Hepatocyte (in vitro differentiated cells): ENCODE data around the gene RPL36A. TPM values are rescaled to one million over a fixed set of nuclear protein-coding genes. Genes with fewer than 3 reads are reported as not detected.

ENCODE experiments used
- DNase-seq: peaks from one replicate; pipeline ENCODE4 v3.0.0-alpha.2; 2016; ENCODE audit warnings: low spot score
- H2AFZ ChIP-seq: fragments of 200-600 bp; sonication (generic); 2 replicates; pipeline ENCODE4 v1.6.0; 2016; ENCODE audit warnings: antibody characterized with exemption, mild to moderate bottlenecking
- H3K27ac ChIP-seq: fragments of 200-600 bp; sonication (generic); 2 replicates; pipeline ENCODE4 v1.5.1; 2016; ENCODE audit warnings: mild to moderate bottlenecking
- H3K27me3 ChIP-seq: fragments of 200-600 bp; sonication (generic); 2 replicates; pipeline ENCODE4 v1.6.1; 2016
- H3K36me3 ChIP-seq: fragments of 200-600 bp; sonication (generic); replicated peaks from 2 replicates; pipeline ENCODE4 v1.5.1; 2016; ENCODE audit warnings: low read depth; ENCODE audit not compliant: insufficient read depth
- H3K4me1 ChIP-seq: fragments of 200-600 bp; sonication (generic); 2 replicates; pipeline ENCODE4 v1.5.1; 2016; ENCODE audit warnings: mild to moderate bottlenecking, moderate library complexity; ENCODE audit not compliant: insufficient read depth
- H3K4me2 ChIP-seq: fragments of 200-600 bp; sonication (generic); 2 replicates; pipeline ENCODE4 v1.6.0; 2016
- H3K4me3 ChIP-seq: fragments of 200-600 bp; sonication (generic); 2 replicates; pipeline ENCODE4 v1.5.1; 2016; ENCODE audit warnings: mild to moderate bottlenecking
- H3K79me2 ChIP-seq: fragments of 200-600 bp; sonication (generic); 2 replicates; pipeline ENCODE4 v1.6.0; 2017; ENCODE audit warnings: mild to moderate bottlenecking
- H3K9me2 ChIP-seq: fragments of 200-600 bp; sonication (generic); replicated peaks from 2 replicates; pipeline ENCODE4 v1.6.0; 2017; ENCODE audit warnings: mild to moderate bottlenecking; ENCODE audit not compliant: insufficient read depth
- H3K9me3 ChIP-seq: fragments of 200-600 bp; sonication (generic); 2 replicates; pipeline ENCODE4 v1.5.1; 2016; ENCODE audit warnings: low read depth, mild to moderate bottlenecking
- H4K20me1 ChIP-seq: fragments of 200-600 bp; sonication (generic); 2 replicates; pipeline ENCODE4 v1.6.0; 2016; ENCODE audit warnings: mild to moderate bottlenecking; ENCODE audit not compliant: insufficient read depth, poor library complexity, severe bottlenecking
- EZH2 ChIP-seq: fragments of 200-600 bp; sonication (generic); IDR thresholded peaks from 2 replicates; pipeline ENCODE4 v1.6.1; 2016; ENCODE audit warnings: antibody characterized with exemption, mild to moderate bottlenecking, borderline replicate concordance
- EZH2phosphoT487 ChIP-seq: fragments of 200-600 bp; sonication (generic); IDR thresholded peaks from one replicate; pipeline ENCODE4 v1.6.1; 2018; ENCODE audit warnings: antibody characterized with exemption, mild to moderate bottlenecking, low read depth, moderate library complexity; ENCODE audit not compliant: unreplicated experiment, severe bottlenecking
- WGBS: methylation state at CpG from one replicate; pipeline ENCODE4 v1.1.6; 2016; ENCODE audit warnings: low lambda C conversion rate; ENCODE audit errors: missing lambda C conversion rate; 5-methylcytosine and 5-hydroxymethylcytosine counted together
- polyA plus RNA-seq: library from polyadenylated mRNA; unstranded; fragments of >200 nt; fragmentation: Nextera tagmentation; extraction: Ambion mirVana; gene quantifications from 2 replicates; pipeline ENCODE4 v1.2.1, GENCODE V29; 2016
- total RNA-seq: library from RNA; depleted of rRNA; stranded (reverse); fragments of >200 nt; gene quantifications from 2 replicates; pipeline ENCODE4 v1.2.3, GENCODE V29; 2014
- TF ChIP-seq, protein P1 (sequence below): fragments of 200-600 bp; sonication (generic); IDR thresholded peaks from 2 replicates; pipeline ENCODE4 v1.5.1; 2016; ENCODE audit warnings: antibody characterized with exemption, mild to moderate bottlenecking; ENCODE audit not compliant: poor library complexity

The RPL36A gene
- total and polyA plus RNA-seq, 2 experiments from 2014 or later: 245 to 2,118 TPM

DNA sequence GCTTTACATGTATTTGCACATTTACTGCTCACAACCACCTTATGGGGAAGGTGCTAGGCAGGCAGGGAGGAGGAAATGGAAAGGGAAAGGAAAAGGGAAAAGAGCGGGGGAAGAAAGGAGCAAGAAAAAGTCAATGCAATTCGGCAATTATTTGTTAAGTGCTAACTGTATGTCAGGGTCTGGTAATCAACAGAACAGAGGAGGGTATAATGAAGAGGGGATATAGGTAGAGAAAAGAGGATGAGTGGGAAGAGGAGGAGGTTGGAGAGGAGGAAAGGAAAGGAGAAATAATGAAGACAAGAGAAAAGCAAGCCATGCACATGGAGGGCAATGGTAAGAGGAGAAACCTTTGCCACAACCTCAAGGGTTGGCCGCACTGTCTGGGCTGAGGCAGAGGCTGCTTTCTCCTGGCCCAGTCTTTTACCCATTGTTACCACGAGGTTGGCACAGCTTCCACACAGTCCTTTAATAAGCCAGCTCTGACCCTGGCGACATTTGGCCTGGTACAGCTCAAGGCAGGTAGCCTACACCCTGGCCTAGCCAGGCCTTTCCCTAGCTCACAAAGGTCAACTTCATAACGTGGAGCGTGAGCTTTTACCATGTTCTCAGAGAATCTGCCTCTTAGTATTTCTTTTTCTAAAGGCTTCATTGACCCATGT is 5.7 kb upstream of the RPL36A start:
- no peaks in the 10 kb centered on the region for H3K27me3 ChIP-seq
- H3K79me2 ChIP-seq: no peaks in the 10 kb centered on the region
- H3K9me3 ChIP-seq: no peaks in the 10 kb centered on the region
- H3K27ac ChIP-seq: no peak overlapping the region
- no peak overlapping the region for H3K4me3 ChIP-seq
- H3K9me2 ChIP-seq: no peaks in the 10 kb centered on the region
- H3K36me3 ChIP-seq: no peaks in the 10 kb centered on the region
- no peak for TF ChIP-seq EZH2
- no peak for TF ChIP-seq EZH2phosphoT487
- TF ChIP-seq, protein P1, sequence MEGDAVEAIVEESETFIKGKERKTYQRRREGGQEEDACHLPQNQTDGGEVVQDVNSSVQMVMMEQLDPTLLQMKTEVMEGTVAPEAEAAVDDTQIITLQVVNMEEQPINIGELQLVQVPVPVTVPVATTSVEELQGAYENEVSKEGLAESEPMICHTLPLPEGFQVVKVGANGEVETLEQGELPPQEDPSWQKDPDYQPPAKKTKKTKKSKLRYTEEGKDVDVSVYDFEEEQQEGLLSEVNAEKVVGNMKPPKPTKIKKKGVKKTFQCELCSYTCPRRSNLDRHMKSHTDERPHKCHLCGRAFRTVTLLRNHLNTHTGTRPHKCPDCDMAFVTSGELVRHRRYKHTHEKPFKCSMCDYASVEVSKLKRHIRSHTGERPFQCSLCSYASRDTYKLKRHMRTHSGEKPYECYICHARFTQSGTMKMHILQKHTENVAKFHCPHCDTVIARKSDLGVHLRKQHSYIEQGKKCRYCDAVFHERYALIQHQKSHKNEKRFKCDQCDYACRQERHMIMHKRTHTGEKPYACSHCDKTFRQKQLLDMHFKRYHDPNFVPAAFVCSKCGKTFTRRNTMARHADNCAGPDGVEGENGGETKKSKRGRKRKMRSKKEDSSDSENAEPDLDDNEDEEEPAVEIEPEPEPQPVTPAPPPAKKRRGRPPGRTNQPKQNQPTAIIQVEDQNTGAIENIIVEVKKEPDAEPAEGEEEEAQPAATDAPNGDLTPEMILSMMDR: no peak
- WGBS: 76% methylated on average over 7 of the region's 7 CpGs
- no peak for DNase-seq
- no peaks in the 10 kb centered on the region for H4K20me1 ChIP-seq
- H3K4me2 ChIP-seq: no peak overlapping the region
- no peak overlapping the region for H2AFZ ChIP-seq
- H3K4me1 ChIP-seq: no peaks in the 10 kb centered on the region

DNA sequence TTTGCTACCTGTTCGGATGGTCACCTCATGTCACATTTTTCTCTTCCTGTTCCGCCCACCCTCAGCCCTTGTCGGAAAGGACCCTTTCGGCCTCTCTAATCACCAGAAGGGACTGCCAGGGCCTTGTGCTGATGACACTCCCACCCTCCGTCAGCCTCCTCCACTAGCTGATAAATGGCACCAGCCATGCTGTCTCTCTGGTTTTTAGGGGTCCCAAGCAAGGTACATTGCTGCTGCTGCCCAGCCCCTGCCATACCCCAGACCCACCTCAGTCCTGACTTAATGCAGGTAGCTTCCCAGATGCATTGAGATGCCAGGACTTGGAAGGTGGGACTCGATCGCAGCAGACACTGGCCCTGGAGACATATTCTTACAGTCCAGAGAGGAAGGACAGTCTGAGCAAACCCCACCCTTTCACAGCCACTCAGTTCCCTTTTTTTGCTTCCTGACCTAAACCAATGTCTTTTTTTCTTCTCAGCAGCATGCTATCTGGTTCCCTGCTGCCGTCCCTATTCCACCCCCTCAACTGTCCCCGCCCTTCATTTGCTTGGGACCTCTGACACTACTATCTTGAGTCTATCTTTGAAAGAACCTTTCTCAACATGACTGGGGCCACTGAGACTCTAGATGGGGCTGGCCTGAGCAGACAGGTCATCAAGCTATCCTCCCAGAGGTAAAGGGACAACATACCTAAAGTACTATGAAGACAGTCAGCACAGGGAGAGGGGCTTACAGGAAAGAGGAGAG is 4.8 kb upstream of the RPL36A start, which contains the start of gene BTK:
TSS of gene BTK (minus strand) at position 397 of the 747 bp plus-strand sequence. CDS start 10,907 bp downstream, outside the sequence.
- H3K27ac ChIP-seq: no peak within 1 kb of the TSS
- H3K27me3 ChIP-seq: no peaks in the 10 kb centered on the region
- H3K4me2 ChIP-seq: no peak within 1 kb of the TSS
- no peaks in the 10 kb centered on the region for H3K9me2 ChIP-seq
- WGBS: 74% methylated on average over 9 of the region's 9 CpGs
- H3K36me3 ChIP-seq: no peaks in the 10 kb centered on the region
- H4K20me1 ChIP-seq: no peaks in the 10 kb centered on the region
- DNase-seq: no peak
- no peak within 1 kb of the TSS for H3K4me3 ChIP-seq
- TF ChIP-seq EZH2 (no peak), EZH2phosphoT487 (no peak)
- TF ChIP-seq, protein P1: no peak
- no peaks in the 10 kb centered on the region for H3K79me2 ChIP-seq
- H3K4me1 ChIP-seq: no peaks in the 10 kb centered on the region
- no peak within 1 kb of the TSS for H2AFZ ChIP-seq
- H3K9me3 ChIP-seq: no peaks in the 10 kb centered on the region

DNA sequence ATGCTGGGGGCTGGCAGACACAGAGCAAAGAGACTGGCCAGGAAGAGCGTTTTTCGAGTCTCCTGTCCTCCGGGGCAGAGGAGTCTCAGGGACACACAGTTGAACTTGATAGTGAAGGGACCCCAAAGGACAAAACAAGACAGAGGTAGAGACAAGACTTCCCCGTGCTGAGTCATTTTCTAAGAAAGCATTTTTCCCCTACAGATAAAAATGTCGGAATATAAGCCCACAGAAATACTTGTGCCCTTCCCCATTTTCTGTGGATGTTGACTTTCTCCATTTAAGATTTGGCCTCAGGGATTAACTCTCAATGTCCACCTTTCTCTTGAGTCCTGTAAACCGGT is 4.3 kb upstream of the RPL36A start:
- no peak overlapping the region for H3K4me2 ChIP-seq
- no peaks in the 10 kb centered on the region for H3K9me3 ChIP-seq
- WGBS: 73% methylated on average over 6 of the region's 6 CpGs
- no peaks in the 10 kb centered on the region for H3K36me3 ChIP-seq
- DNase-seq: no peak
- no peaks in the 10 kb centered on the region for H4K20me1 ChIP-seq
- H3K27ac ChIP-seq: no peak overlapping the region
- H3K27me3 ChIP-seq: no peaks in the 10 kb centered on the region
- H3K4me3 ChIP-seq: no peak overlapping the region
- H3K9me2 ChIP-seq: no peaks in the 10 kb centered on the region
- peaks cover 3% of the 10 kb centered on the region for H3K79me2 ChIP-seq
- TF ChIP-seq, protein P1: no peak
- TF ChIP-seq EZH2phosphoT487 (no peak), EZH2 (no peak)
- no peaks in the 10 kb centered on the region for H3K4me1 ChIP-seq
- H2AFZ ChIP-seq: no peak overlapping the region
